ENCODE measurements around the gene CDH2. TPM values are rescaled to one million over a fixed set of nuclear protein-coding genes. Genes with fewer than 3 reads are reported as not detected.
A peak's percentile ranks its signal among the peaks of the same experiment; 100 is the strongest.

Gene CDH2
- total RNA-seq, 1 experiment from 2014 or later: 36.2 TPM

- H4K5ac ChIP-seq (ENCODE audit: insufficient read length, low read depth, low read length): no peak overlapping the region
- no CpG with 5 or more reads among the region's 2 CpGs for WGBS (ENCODE audit: extremely low coverage, insufficient read length, low lambda C conversion rate)
- peaks cover 2% of the 10 kb centered on the region; the same call in 1 of the 2 replicates for H3K27me3 Mint-ChIP-seq (ENCODE audit: low read depth)
- no peaks in the 10 kb centered on the region; a peak in 1 of 7 replicates for H3K36me3 Mint-ChIP-seq (ENCODE audit: insufficient read depth in 1 of 3, low read depth in 3 of 3)
- H2AFZ ChIP-seq (ENCODE audit: low read length): no peak overlapping the region
- DNase-seq: peak; percentile 41
- H2AK5ac ChIP-seq (ENCODE audit: insufficient read length, low read length): no peak overlapping the region
- H3K56ac ChIP-seq (ENCODE audit: insufficient read length, low read depth, low read length): no peak overlapping the region
- H3K4me1 ChIP-seq (ENCODE audit: insufficient read depth, low read length): peaks cover 3% of the 10 kb centered on the region; the same call in 1 of the 2 replicates
- H3K79me1 ChIP-seq (ENCODE audit: insufficient read depth, low read depth, low read length, poor library complexity, severe bottlenecking): no peaks in the 10 kb centered on the region
- no peak overlapping the region for H4K91ac ChIP-seq (ENCODE audit: insufficient read length, low read depth, low read length)
- no peaks in the 10 kb centered on the region for H3K27me3 ChIP-seq (ENCODE audit: insufficient read depth, low read length)
- H3K27ac ChIP-seq (ENCODE audit: insufficient read length, low read depth, low read length): no peak overlapping the region
- no peak overlapping the region for H3K4me3 Mint-ChIP-seq
- H2BK120ac ChIP-seq (ENCODE audit: low read depth, low read length, poor library complexity, severe bottlenecking): no peak overlapping the region
- H2BK15ac ChIP-seq (ENCODE audit: low read depth, low read length): no peak overlapping the region
- no peaks in the 10 kb centered on the region for H3K23me2 ChIP-seq (ENCODE audit: insufficient read length, low read depth, low read length, poor library complexity, severe bottlenecking)
- no peak overlapping the region for H3K4ac ChIP-seq (ENCODE audit: low read depth, low read length)
- H3K4me2 ChIP-seq (ENCODE audit: insufficient read depth, insufficient read length, low read length): no peak overlapping the region
- no peak overlapping the region for H3T11ph ChIP-seq (ENCODE audit: low read length)
- no peaks in the 10 kb centered on the region for H3K9me3 Mint-ChIP-seq
- no peak overlapping the region for H3K23ac ChIP-seq (ENCODE audit: insufficient read length, low read depth, low read length)
- TF ChIP-seq, protein P1, sequence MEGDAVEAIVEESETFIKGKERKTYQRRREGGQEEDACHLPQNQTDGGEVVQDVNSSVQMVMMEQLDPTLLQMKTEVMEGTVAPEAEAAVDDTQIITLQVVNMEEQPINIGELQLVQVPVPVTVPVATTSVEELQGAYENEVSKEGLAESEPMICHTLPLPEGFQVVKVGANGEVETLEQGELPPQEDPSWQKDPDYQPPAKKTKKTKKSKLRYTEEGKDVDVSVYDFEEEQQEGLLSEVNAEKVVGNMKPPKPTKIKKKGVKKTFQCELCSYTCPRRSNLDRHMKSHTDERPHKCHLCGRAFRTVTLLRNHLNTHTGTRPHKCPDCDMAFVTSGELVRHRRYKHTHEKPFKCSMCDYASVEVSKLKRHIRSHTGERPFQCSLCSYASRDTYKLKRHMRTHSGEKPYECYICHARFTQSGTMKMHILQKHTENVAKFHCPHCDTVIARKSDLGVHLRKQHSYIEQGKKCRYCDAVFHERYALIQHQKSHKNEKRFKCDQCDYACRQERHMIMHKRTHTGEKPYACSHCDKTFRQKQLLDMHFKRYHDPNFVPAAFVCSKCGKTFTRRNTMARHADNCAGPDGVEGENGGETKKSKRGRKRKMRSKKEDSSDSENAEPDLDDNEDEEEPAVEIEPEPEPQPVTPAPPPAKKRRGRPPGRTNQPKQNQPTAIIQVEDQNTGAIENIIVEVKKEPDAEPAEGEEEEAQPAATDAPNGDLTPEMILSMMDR (conservative IDR thresholded peaks at IDR 0.05): no peak
- H2BK12ac ChIP-seq (ENCODE audit: insufficient read length, low read depth, low read length): no peak overlapping the region
- H2BK20ac ChIP-seq (ENCODE audit: low read depth, low read length, poor library complexity, severe bottlenecking): no peak overlapping the region
- H4K20me1 ChIP-seq (ENCODE audit: control insufficient read depth, insufficient read depth, insufficient read length): no peaks in the 10 kb centered on the region
- no peak overlapping the region for H2BK5ac ChIP-seq (ENCODE audit: insufficient read length, low read length)
- no peak overlapping the region for H3K9ac ChIP-seq (ENCODE audit: extremely low read depth, insufficient read length, low read length)
- H3K4me1 Mint-ChIP-seq: peaks cover 38 to 49% of the 10 kb centered on the region in 2 experiments
- H3K79me2 ChIP-seq (ENCODE audit: insufficient read depth, low read length): no peaks in the 10 kb centered on the region; the same call in 1 of the 2 replicates
- no peak overlapping the region for H4K8ac ChIP-seq (replicated peaks; ENCODE audit: insufficient read length, low read depth, low read length)
- H3K14ac ChIP-seq (ENCODE audit: insufficient read depth, low read length): no peak overlapping the region
- no peaks in the 10 kb centered on the region for H3K9me3 ChIP-seq (ENCODE audit: control insufficient read depth, low read depth, low read length)
- no peak overlapping the region for H3K27ac Mint-ChIP-seq
- H3K18ac ChIP-seq (ENCODE audit: insufficient read length, low read depth, low read length): no peak overlapping the region
Measured at GRCh38 chr18:28159055-28159454, 17.9 kb downstream of the CDH2 start.
